ENCODE data around the gene BIRC7. TPM values are rescaled to one million over a fixed set of nuclear protein-coding genes. Genes with fewer than 3 reads are reported as not detected.

The BIRC7 gene
- total RNA-seq, 2 donors from 2014 or later: not detected

GRCh38 chr20:63269724-63270123, 34.0 kb downstream of the BIRC7 start:
- Histone ChIP-seq H3K36me3 (replicated peaks in 1 of 2; ENCODE audit: insufficient read depth in 1 of 2, low read depth in 2 of 2) (no peaks in the 10 kb centered on the region), H3K27ac (no peak overlapping the region), H3K9me3 (no peaks in the 10 kb centered on the region), H3K4me1 (peaks cover 21% of the 10 kb centered on the region), H3K27me3 (no peaks in the 10 kb centered on the region), H3K4me3 (no peak overlapping the region)
- WGBS, 2 donors: 89 to 92% methylated on average over 9 of the region's 9 CpGs
- ATAC-seq (no peak), DNase-seq (no peak)
- TF ChIP-seq POLR2A (IDR thresholded peaks at IDR 0.05): no peak
- no peak for TF ChIP-seq CTCF (IDR thresholded peaks at IDR 0.05)
- intact Hi-C loops (cut with DNase I): no loop called here

GRCh38 chr20:63270606-63271325, 35.1 kb downstream of the BIRC7 start:
- Histone ChIP-seq H3K9me3 (no peaks in the 10 kb centered on the region), H3K27ac (no peak overlapping the region), H3K36me3 (replicated peaks in 1 of 2; ENCODE audit: insufficient read depth in 1 of 2, low read depth in 2 of 2) (no peaks in the 10 kb centered on the region), H3K27me3 (no peaks in the 10 kb centered on the region), H3K4me1 (peaks cover 27% of the 10 kb centered on the region), H3K4me3 (no peak overlapping the region)
- TF ChIP-seq CTCF (IDR thresholded peaks at IDR 0.05) (no peak), POLR2A (IDR thresholded peaks at IDR 0.05) (no peak)
- ATAC-seq (no peak), DNase-seq (no peak)
- intact Hi-C loops (cut with DNase I): no loop called here
- 85 to 87% methylated on average over 9 of the region's 9 CpGs for WGBS, 2 donors

GRCh38 chr20:63272105-63273058, 36.7 kb downstream of the BIRC7 start, which contains the start of gene ARFGAP1:
TSS of gene ARFGAP1 (plus strand) at chr20:63272813. CDS start at chr20:63275581, 2,768 bp downstream.
- peak; percentile 94 for ATAC-seq
- Histone ChIP-seq H3K4me3 (peak within 1 kb of the TSS; percentile 58 to 99), H3K36me3 (replicated peaks in 1 of 2; ENCODE audit: insufficient read depth in 1 of 2, low read depth in 2 of 2) (peaks cover 0 to 8% of the 10 kb centered on the region in 2 donors), H3K9me3 (no peaks in the 10 kb centered on the region), H3K4me1 (peaks cover 27% of the 10 kb centered on the region), H3K27me3 (no peaks in the 10 kb centered on the region), H3K27ac (peak within 1 kb of the TSS; percentile 40 to 82 (median 66))
- 0 to 1% methylated on average over 8 to 59 of the region's 97 CpGs for WGBS, 2 donors
- TF ChIP-seq CTCF (IDR thresholded peaks at IDR 0.05): no peak
- TF ChIP-seq POLR2A (IDR thresholded peaks at IDR 0.05): peak; percentile 52 to 66 (median 55)
- intact Hi-C loops (cut with DNase I): no loop called here
- peak; percentile 89 to 92 (median 90) for DNase-seq

GRCh38 chr20:63273059-63273579, 37.4 kb downstream of the BIRC7 start:
- peak overlapping the region; percentile 58 to 99 for H3K4me3 ChIP-seq
- H3K27me3 ChIP-seq: no peaks in the 10 kb centered on the region
- 0% methylated on average over 8 to 18 of the region's 37 CpGs for WGBS, 2 donors
- H3K9me3 ChIP-seq: no peaks in the 10 kb centered on the region
- DNase-seq (no peak), ATAC-seq (no peak)
- intact Hi-C loops (cut with DNase I): no loop called here
- H3K36me3 ChIP-seq (replicated peaks in 1 of 2; ENCODE audit: insufficient read depth in 1 of 2, low read depth in 2 of 2): peaks cover 0 to 8% of the 10 kb centered on the region in 2 donors
- no peak for TF ChIP-seq CTCF (IDR thresholded peaks at IDR 0.05)
- TF ChIP-seq POLR2A (IDR thresholded peaks at IDR 0.05): no peak
- H3K4me1 ChIP-seq: peaks cover 27% of the 10 kb centered on the region
- peak overlapping the region; percentile 40 to 82 (median 66) for H3K27ac ChIP-seq
